ENCODE results near the gene HTR5A. TPM values are rescaled to one million over a fixed set of nuclear protein-coding genes. Genes with fewer than 3 reads are reported as not detected.

Gene HTR5A
- total RNA-seq, 2 experiments from 2014 or later: not detected

- intact Hi-C loops (cut with micrococcal nuclease): no loop called here
- H3K4me3 Mint-ChIP-seq: no peak overlapping the region
- no peaks in the 10 kb centered on the region for H3K4me1 Mint-ChIP-seq (ENCODE audit: low read depth)
- H3K27me3 Mint-ChIP-seq: peaks cover 3% of the 10 kb centered on the region
- no peak for ATAC-seq
- ChIA-PET POLR2A (no interaction called here), CTCF (no interaction called here)
- TF ChIP-seq, protein P1, sequence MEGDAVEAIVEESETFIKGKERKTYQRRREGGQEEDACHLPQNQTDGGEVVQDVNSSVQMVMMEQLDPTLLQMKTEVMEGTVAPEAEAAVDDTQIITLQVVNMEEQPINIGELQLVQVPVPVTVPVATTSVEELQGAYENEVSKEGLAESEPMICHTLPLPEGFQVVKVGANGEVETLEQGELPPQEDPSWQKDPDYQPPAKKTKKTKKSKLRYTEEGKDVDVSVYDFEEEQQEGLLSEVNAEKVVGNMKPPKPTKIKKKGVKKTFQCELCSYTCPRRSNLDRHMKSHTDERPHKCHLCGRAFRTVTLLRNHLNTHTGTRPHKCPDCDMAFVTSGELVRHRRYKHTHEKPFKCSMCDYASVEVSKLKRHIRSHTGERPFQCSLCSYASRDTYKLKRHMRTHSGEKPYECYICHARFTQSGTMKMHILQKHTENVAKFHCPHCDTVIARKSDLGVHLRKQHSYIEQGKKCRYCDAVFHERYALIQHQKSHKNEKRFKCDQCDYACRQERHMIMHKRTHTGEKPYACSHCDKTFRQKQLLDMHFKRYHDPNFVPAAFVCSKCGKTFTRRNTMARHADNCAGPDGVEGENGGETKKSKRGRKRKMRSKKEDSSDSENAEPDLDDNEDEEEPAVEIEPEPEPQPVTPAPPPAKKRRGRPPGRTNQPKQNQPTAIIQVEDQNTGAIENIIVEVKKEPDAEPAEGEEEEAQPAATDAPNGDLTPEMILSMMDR (IDR thresholded peaks at IDR 0.05): no peak
- H3K9me3 Mint-ChIP-seq: no peaks in the 10 kb centered on the region
- no peak overlapping the region for H3K27ac Mint-ChIP-seq
- no peaks in the 10 kb centered on the region for H3K36me3 Mint-ChIP-seq (ENCODE audit: low read depth)
- DNase-seq: no peak
Observed at GRCh38 chr7:155130493-155130892, 60.4 kb downstream of the HTR5A start.

GRCh38 chr7:155131090-155131489 is 61.0 kb downstream of the HTR5A start:
- Mint-ChIP-seq H3K27ac (no peak overlapping the region), H3K9me3 (no peaks in the 10 kb centered on the region), H3K27me3 (peaks cover 3% of the 10 kb centered on the region), H3K4me3 (no peak overlapping the region), H3K36me3 (ENCODE audit: low read depth) (no peaks in the 10 kb centered on the region), H3K4me1 (ENCODE audit: low read depth) (no peaks in the 10 kb centered on the region)
- ATAC-seq (no peak), DNase-seq (no peak)
- intact Hi-C loops (cut with micrococcal nuclease): no loop called here
- ChIA-PET CTCF (no interaction called here), POLR2A (no interaction called here)
- TF ChIP-seq, protein P1 (IDR thresholded peaks at IDR 0.05): no peak

- Mint-ChIP-seq H3K4me3 (no peak overlapping the region), H3K27ac (no peak overlapping the region), H3K9me3 (no peaks in the 10 kb centered on the region), H3K27me3 (no peaks in the 10 kb centered on the region), H3K4me1 (ENCODE audit: low read depth) (no peaks in the 10 kb centered on the region), H3K36me3 (ENCODE audit: low read depth) (no peaks in the 10 kb centered on the region)
- DNase-seq: no peak
- ChIA-PET CTCF (no interaction called here), POLR2A (no interaction called here)
- no peak for ATAC-seq
- TF ChIP-seq, protein P1 (IDR thresholded peaks at IDR 0.05): no peak
- intact Hi-C loops (cut with micrococcal nuclease): no loop called here
Observed at GRCh38 chr7:155132431-155132830, 62.3 kb downstream of the HTR5A start.

GRCh38 chr7:155136619-155137243 is 66.6 kb downstream of the HTR5A start:
- DNase-seq (no peak), ATAC-seq (no peak)
- no peaks in the 10 kb centered on the region for H3K4me1 Mint-ChIP-seq (ENCODE audit: low read depth)
- ChIA-PET POLR2A (no interaction called here), CTCF (no interaction called here)
- H3K9me3 Mint-ChIP-seq: no peaks in the 10 kb centered on the region
- no peak overlapping the region for H3K4me3 Mint-ChIP-seq
- no peaks in the 10 kb centered on the region for H3K36me3 Mint-ChIP-seq (ENCODE audit: low read depth)
- TF ChIP-seq, protein P1 (IDR thresholded peaks at IDR 0.05): no peak
- intact Hi-C loops (cut with micrococcal nuclease): no loop called here
- peaks cover 9% of the 10 kb centered on the region for H3K27me3 Mint-ChIP-seq
- H3K27ac Mint-ChIP-seq: no peak overlapping the region

Other genes starting within 250 kb of the HTR5A start
- gene PAXIP1, start 67.2 kb upstream of the HTR5A start, total RNA-seq: 10 to 100 TPM; 20.5 to 23.9 TPM
- gene INSIG1, start 227.6 kb downstream of the HTR5A start, total RNA-seq: 10 to 100 TPM; 92.2 to 98.0 TPM